NT2/D1 (cell line): ENCODE data around the gene CEACAM3.

Experiments used
- DNase-seq: peaks from one replicate; pipeline ENCODE4 v3.0.0-alpha.2; 2011; ENCODE audit warnings: low read depth, low spot score
- H3K27me3 ChIP-seq: 2 replicates; pipeline ENCODE4 v1.6.0; 2011; ENCODE audit warnings: mild to moderate bottlenecking; ENCODE audit not compliant: insufficient read length, insufficient read depth
- H3K36me3 ChIP-seq: 2 replicates; pipeline ENCODE4 v1.6.1; 2011; ENCODE audit warnings: mild to moderate bottlenecking, low read length, mixed read lengths; ENCODE audit not compliant: insufficient read depth, insufficient read length
- H3K4me1 ChIP-seq: 2 replicates; pipeline ENCODE4 v1.5.1; 2011; ENCODE audit not compliant: insufficient read depth, insufficient read length
- H3K4me3 ChIP-seq: 2 replicates; pipeline ENCODE4 v1.5.1; 2011; ENCODE audit warnings: low read depth; ENCODE audit not compliant: insufficient read length
- H3K9ac ChIP-seq: 2 replicates; pipeline ENCODE4 v1.6.0; 2011; ENCODE audit warnings: low read depth; ENCODE audit not compliant: insufficient read length
- H3K9me3 ChIP-seq: 2 replicates; pipeline ENCODE4 v1.5.1; 2011; ENCODE audit warnings: mild to moderate bottlenecking, low read length; ENCODE audit not compliant: insufficient read depth
- SUZ12 ChIP-seq: IDR thresholded peaks from 2 replicates; pipeline ENCODE4 v1.6.1; 2011; ENCODE audit not compliant: insufficient read length, insufficient read depth; ENCODE audit errors: extremely low read depth
- YY1 ChIP-seq: IDR thresholded peaks from 2 replicates; pipeline ENCODE4 v1.6.1; 2011; ENCODE audit not compliant: insufficient read length, insufficient read depth
- ZNF274 ChIP-seq: IDR thresholded peaks from 2 replicates; pipeline ENCODE4 v1.6.1; 2011; ENCODE audit warnings: mild to moderate bottlenecking, low read depth, low read length

The CEACAM3 gene

DNA sequence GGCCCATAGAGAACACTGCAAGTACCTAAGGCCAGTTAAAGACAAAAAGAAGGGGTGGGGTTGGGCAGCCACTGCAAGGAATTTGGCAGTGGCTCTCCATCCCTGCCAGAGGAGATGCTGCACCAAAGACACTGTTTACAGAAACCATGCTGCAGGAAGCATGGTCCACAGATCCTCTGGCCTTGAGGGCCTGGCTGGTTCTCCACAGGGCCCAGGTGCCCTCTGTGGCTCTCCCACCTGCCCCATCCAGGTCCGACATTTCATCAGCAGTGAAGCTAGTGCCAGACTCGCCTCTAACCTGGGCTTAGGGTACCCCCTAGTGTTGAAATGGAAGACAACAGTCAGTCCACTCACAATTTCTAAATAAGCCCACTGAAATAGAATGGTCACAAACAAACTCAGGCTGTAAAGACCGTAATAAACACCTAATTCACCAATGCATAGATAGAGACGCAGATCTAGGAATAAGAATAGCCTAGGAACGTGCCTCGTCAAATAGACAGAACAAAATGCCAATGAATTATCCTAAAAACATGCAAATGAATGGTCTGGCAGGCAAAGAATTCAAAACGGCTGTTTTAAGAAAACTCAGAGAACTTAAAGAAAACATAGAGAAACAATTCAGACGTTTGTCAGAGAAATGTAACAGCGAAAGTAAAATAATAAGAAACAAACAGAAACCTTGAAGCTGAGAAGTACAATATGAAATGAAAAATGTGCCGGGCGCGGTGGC, 24.8 kb downstream of the CEACAM3 start:
- DNase-seq, result peak; percentile 16
- H3K27me3 ChIP-seq, result peaks cover 4% of the 10 kb centered on the region
- no peaks in the 10 kb centered on the region for H3K4me1 ChIP-seq
- TF ChIP-seq ZNF274 (no peak), SUZ12 (no peak)
- no peaks in the 10 kb centered on the region for H3K36me3 ChIP-seq
- H3K9me3 ChIP-seq, result no peaks in the 10 kb centered on the region
- no peak overlapping the region for H3K9ac ChIP-seq
- no peak overlapping the region for H3K4me3 ChIP-seq

GRCh38 chr19:41837981-41838708, 41.8 kb downstream of the CEACAM3 start:
- Histone ChIP-seq H3K4me3 (no peak overlapping the region), H3K9ac (no peak overlapping the region), H3K36me3 (no peaks in the 10 kb centered on the region), H3K4me1 (peaks cover 3% of the 10 kb centered on the region), H3K9me3 (no peaks in the 10 kb centered on the region), H3K27me3 (no peaks in the 10 kb centered on the region)
- DNase-seq, result no peak
- TF ChIP-seq ZNF274 (no peak), YY1 (no peak), SUZ12 (no peak)

- no peaks in the 10 kb centered on the region for H3K27me3 ChIP-seq
These were observed 42.8 kb downstream of the CEACAM3 start for GRCh38 chr19:41839211-41839610.

GRCh38 chr19:41843371-41843770, 47.0 kb downstream of the CEACAM3 start:
- H3K9ac ChIP-seq, result no peak overlapping the region
- H3K27me3 ChIP-seq, result no peaks in the 10 kb centered on the region
- no peak overlapping the region for H3K4me3 ChIP-seq
- H3K9me3 ChIP-seq, result no peaks in the 10 kb centered on the region; the same call in 1 of the 2 replicates
- no peaks in the 10 kb centered on the region for H3K36me3 ChIP-seq
- no peak for TF ChIP-seq ZNF274
- no peak for TF ChIP-seq SUZ12
- no peak for TF ChIP-seq YY1
- no peak for DNase-seq
- no peaks in the 10 kb centered on the region for H3K4me1 ChIP-seq

More at GRCh38 chr19:41839211-41839610, 42.8 kb downstream of the CEACAM3 start:
- H3K36me3 ChIP-seq, result no peaks in the 10 kb centered on the region
- no peak for TF ChIP-seq YY1
- TF ChIP-seq SUZ12, result no peak
- TF ChIP-seq ZNF274, result no peak
- peaks cover 3% of the 10 kb centered on the region for H3K4me1 ChIP-seq
- H3K9ac ChIP-seq, result no peak overlapping the region
- H3K9me3 ChIP-seq, result no peaks in the 10 kb centered on the region
- no peak for DNase-seq
- H3K4me3 ChIP-seq, result no peak overlapping the region

DNA sequence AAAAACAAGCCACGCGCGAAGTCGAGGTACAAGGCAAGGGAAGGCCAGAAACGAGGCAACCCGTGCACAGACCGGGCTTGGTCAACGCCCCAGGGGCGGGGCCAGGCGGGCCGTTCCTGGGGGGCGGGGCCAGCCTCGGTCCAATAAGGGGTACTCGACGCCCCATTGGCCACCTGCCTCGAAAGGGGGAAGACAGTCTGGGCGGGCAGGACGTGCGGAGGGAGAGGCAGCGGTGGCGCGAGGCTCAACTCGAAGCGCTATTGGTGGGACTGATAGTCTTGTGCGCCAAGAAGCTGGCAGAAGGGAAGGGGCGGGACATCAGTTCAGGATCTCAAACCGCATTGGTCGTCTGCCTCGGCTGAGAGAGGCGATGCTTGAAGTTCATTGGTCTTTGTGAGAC, 48.2 kb downstream of the CEACAM3 start, which contains the start of gene LYPD4:
Gene LYPD4 (minus strand): TSS at position 83 of the 400 bp plus-strand sequence. CDS start 5,398 bp downstream, outside the sequence.
- Histone ChIP-seq H3K27me3 (no peaks in the 10 kb centered on the region), H3K36me3 (no peaks in the 10 kb centered on the region), H3K4me1 (no peaks in the 10 kb centered on the region), H3K9ac (no peak within 1 kb of the TSS), H3K9me3 (no peaks in the 10 kb centered on the region; the same call in 1 of the 2 replicates), H3K4me3 (no peak within 1 kb of the TSS)
- DNase-seq, result no peak
- TF ChIP-seq ZNF274 (no peak), SUZ12 (no peak), YY1 (no peak)

DNA sequence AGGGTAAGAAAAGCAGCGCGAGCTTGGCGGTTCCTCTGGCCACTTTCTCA, 48.4 kb downstream of the CEACAM3 start, which contains the start of gene DMRTC2:
Gene DMRTC2 (plus strand): TSS at position 42 of the 50 bp plus-strand sequence. CDS start 2,387 bp downstream, outside the sequence.
- Histone ChIP-seq H3K36me3 (no peaks in the 10 kb centered on the region), H3K4me1 (no peaks in the 10 kb centered on the region), H3K4me3 (no peak within 1 kb of the TSS), H3K9ac (no peak within 1 kb of the TSS), H3K27me3 (no peaks in the 10 kb centered on the region), H3K9me3 (no peaks in the 10 kb centered on the region; the same call in 1 of the 2 replicates)
- TF ChIP-seq SUZ12 (no peak), ZNF274 (no peak), YY1 (no peak)
- DNase-seq, result no peak

- DNase-seq, result no peak
- Histone ChIP-seq H3K4me3 (no peak overlapping the region), H3K4me1 (no peaks in the 10 kb centered on the region), H3K9me3 (no peaks in the 10 kb centered on the region; the same call in 1 of the 2 replicates), H3K36me3 (no peaks in the 10 kb centered on the region), H3K9ac (no peak overlapping the region), H3K27me3 (no peaks in the 10 kb centered on the region)
- TF ChIP-seq SUZ12, result no peak
- TF ChIP-seq YY1, result no peak
- TF ChIP-seq ZNF274, result no peak
These were observed 48.7 kb downstream of the CEACAM3 start for GRCh38 chr19:41845051-41845590.
